ENCODE data around the gene DMPK.

DMPK gene

DNA sequence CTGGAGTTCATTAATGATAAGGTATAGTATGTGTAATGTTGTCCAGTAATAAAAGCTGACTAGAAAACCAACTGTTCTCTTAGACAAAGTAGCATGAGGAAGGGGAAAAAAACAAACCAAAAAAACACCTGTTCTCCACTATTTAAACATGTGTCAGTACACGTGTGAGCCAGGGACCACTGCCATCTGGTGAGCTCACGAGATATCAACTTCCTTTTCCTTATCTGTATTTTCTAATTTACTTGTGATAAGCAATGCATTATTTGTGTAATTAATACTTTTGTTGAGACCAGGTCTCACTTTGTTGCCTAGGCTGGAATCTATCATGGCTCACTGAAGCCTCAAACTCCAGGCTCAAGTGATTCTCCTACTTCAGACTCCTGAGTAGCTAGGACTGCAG is 8.9 kb downstream of the DMPK start:
- TF ChIP-seq, protein P1, sequence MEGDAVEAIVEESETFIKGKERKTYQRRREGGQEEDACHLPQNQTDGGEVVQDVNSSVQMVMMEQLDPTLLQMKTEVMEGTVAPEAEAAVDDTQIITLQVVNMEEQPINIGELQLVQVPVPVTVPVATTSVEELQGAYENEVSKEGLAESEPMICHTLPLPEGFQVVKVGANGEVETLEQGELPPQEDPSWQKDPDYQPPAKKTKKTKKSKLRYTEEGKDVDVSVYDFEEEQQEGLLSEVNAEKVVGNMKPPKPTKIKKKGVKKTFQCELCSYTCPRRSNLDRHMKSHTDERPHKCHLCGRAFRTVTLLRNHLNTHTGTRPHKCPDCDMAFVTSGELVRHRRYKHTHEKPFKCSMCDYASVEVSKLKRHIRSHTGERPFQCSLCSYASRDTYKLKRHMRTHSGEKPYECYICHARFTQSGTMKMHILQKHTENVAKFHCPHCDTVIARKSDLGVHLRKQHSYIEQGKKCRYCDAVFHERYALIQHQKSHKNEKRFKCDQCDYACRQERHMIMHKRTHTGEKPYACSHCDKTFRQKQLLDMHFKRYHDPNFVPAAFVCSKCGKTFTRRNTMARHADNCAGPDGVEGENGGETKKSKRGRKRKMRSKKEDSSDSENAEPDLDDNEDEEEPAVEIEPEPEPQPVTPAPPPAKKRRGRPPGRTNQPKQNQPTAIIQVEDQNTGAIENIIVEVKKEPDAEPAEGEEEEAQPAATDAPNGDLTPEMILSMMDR (IDR thresholded peaks at IDR 0.05; ENCODE audit: extremely low read depth, insufficient read depth, missing control alignments), result no peak
- in situ Hi-C loops (cut with MboI; ENCODE audit: low pct_unique_long_range_greater_than_20kb, low sequenced_read_pairs, unreplicated experiment), result no loop called here
- no peak for DNase-seq (ENCODE audit: low spot score)

DNA sequence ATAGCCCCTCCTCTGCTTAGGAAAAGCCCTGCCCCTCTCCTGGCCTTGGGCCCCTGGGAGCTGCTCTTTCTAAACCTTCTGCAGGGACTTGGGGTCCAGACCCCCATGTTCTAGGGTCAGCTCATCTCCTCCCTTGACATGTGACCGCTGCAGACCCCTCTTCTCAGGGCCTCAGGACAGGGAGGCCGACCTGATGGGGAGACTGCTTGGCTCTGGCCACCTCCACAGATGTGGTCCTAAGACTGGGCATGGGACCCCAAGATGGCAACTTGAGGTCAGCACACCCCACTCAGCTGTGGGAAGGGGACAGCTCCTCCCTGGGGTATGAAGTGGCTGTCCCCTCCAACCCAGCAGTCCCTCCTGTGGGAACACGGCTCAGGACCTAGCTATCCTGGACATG is 9.4 kb downstream of the DMPK start:
- DNase-seq (ENCODE audit: low spot score), result no peak
- in situ Hi-C loops (cut with MboI; ENCODE audit: low pct_unique_long_range_greater_than_20kb, low sequenced_read_pairs, unreplicated experiment), result no loop called here
- TF ChIP-seq, protein P1 (IDR thresholded peaks at IDR 0.05; ENCODE audit: extremely low read depth, insufficient read depth, missing control alignments), result no peak

DNA sequence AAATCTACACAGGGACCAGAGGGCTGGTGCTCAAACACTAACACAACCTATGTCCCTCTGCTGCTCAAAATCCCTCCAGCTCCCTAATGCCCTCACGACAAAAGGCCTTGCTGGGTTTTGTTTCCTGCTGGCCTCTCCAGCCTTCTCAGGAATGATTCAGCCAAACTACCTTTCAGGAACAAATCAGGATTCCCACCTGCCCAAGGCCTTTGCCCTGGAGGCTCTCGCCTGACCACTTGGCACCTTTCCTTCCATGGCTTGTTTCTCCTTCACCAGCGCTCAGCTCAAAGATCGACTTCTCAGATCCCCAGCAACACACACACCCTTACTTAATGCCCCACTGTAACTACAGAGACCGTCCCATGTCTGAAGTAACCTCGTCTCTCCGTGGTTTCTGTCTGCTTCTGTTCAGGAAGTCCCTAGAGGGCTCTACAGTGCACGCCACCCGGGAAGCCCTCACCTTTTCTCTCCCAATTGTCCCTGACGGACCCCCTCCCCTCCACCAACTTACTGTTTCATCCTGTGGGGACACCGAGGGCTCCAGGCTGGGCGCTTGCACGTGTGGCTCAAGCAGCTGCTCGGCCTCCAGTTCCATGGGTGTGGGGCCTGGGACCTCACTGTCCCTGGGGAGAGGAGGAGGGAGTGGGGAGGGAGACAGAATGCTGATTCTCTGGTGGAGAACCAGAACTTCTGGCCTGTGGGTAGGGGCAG is 10.0 kb downstream of the DMPK start:
- no peak for DNase-seq (ENCODE audit: low spot score)
- in situ Hi-C loops (cut with MboI; ENCODE audit: low pct_unique_long_range_greater_than_20kb, low sequenced_read_pairs, unreplicated experiment), result no loop called here
- TF ChIP-seq, protein P1 (IDR thresholded peaks at IDR 0.05; ENCODE audit: extremely low read depth, insufficient read depth, missing control alignments), result no peak

DNA sequence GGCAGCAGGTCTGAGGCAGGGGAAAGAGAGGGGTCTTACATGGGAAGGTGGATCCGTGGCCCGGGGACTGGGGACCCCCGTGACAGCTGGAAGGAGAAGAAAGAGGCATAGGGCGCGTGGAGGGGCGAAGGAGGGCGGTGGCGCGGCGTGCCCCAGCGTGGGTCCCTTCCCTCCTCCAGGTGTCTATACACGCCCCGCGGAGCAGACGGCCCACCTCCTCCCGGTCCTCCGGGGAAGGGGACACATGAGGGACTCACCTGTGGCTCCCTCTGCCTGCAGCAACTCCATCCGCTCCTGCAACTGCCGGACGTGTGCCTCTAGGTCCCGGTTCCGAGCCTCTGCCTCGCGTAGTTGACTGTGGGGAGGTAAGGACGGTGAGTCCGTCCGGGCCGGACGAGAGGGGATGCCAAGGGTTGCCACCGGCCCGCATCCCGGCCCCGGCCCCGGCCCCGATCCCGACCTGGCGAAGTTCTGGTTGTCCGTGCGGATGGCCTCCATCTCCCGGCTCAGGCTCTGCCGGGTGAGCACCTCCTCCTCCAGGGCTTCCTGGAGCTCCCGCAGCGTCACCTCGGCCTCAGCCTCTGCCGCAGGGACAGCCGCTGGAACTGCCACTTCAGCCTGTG is 10.9 kb downstream of the DMPK start:
- no peak for DNase-seq (ENCODE audit: low spot score)
- in situ Hi-C loops (cut with MboI; ENCODE audit: low pct_unique_long_range_greater_than_20kb, low sequenced_read_pairs, unreplicated experiment), result no loop called here

DNA sequence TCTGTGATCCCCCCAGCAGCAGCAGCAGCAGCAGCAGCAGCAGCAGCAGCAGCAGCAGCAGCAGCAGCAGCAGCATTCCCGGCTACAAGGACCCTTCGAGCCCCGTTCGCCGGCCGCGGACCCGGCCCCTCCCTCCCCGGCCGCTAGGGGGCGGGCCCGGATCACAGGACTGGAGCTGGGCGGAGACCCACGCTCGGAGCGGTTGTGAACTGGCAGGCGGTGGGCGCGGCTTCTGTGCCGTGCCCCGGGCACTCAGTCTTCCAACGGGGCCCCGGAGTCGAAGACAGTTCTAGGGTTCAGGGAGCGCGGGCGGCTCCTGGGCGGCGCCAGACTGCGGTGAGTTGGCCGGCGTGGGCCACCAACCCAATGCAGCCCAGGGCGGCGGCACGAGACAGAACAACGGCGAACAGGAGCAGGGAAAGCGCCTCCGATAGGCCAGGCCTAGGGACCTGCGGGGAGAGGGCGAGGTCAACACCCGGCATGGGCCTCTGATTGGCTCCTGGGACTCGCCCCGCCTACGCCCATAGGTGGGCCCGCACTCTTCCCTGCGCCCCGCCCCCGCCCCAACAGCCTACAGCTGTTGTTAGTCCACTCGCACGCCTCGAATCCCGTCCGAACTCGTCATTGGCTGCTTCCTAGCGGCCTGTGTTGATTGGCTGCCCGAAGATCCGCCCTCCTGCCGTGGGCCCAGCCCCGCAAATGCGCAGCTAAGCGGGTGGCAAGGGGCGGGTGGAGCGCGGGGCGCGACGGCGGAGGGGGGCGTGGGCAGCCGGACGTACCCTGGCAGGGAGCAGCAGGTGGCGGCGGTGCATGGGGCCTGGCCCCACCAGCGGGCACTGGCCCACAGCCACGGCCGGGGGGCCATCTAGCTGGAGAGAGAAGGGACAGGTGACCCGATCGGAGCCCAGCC is 11.8 kb downstream of the DMPK start:
- in situ Hi-C loops (cut with MboI; ENCODE audit: low pct_unique_long_range_greater_than_20kb, low sequenced_read_pairs, unreplicated experiment), result no loop called here
- DNase-seq (ENCODE audit: low spot score), result peak; percentile 97
- TF ChIP-seq, protein P1 (IDR thresholded peaks at IDR 0.05; ENCODE audit: extremely low read depth, insufficient read depth, missing control alignments), result peak; percentile 92

More for the DNA sequence above, 10.9 kb downstream of the DMPK start:
- TF ChIP-seq, protein P1 (IDR thresholded peaks at IDR 0.05; ENCODE audit: extremely low read depth, insufficient read depth, missing control alignments), result no peak

DNA sequence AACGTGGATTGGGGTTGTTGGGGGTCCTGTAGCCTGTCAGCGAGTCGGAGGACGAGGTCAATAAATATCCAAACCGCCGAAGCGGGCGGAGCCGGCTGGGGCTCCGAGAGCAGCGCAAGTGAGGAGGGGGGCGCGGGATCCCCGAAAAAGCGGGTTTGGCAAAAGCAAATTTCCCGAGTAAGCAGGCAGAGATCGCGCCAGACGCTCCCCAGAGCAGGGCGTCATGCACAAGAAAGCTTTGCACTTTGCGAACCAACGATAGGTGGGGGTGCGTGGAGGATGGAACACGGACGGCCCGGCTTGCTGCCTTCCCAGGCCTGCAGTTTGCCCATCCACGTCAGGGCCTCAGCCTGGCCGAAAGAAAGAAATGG is 12.5 kb downstream of the DMPK start:
- in situ Hi-C loops (cut with MboI; ENCODE audit: low pct_unique_long_range_greater_than_20kb, low sequenced_read_pairs, unreplicated experiment), result no loop called here
- DNase-seq (ENCODE audit: low spot score), result peak; percentile 62
- TF ChIP-seq, protein P1 (IDR thresholded peaks at IDR 0.05; ENCODE audit: extremely low read depth, insufficient read depth, missing control alignments), result no peak
